Left ventricle myocardium inferior (tissue), 1 donor: ENCODE results near the gene FAAP100. TPM values are rescaled to one million over a fixed set of nuclear protein-coding genes. Genes with fewer than 3 reads are reported as not detected.

Experiments used
- DNase-seq: peaks from one replicate; pipeline ENCODE4 v3.0.0-alpha.2; 2020
- H3K27ac ChIP-seq: fragments of 200-600 bp; replicated peaks from 2 replicates; pipeline ENCODE4 v1.8.0; 2021
- H3K27me3 ChIP-seq: fragments of 200-600 bp; 2 replicates; pipeline ENCODE4 v1.8.0; 2021; ENCODE audit warnings: low read depth
- H3K36me3 ChIP-seq: fragments of 200-600 bp; 2 replicates; pipeline ENCODE4 v1.8.0; 2021
- H3K4me1 ChIP-seq: fragments of 200-600 bp; 2 replicates; pipeline ENCODE4 v1.8.0; 2021
- H3K4me3 ChIP-seq: fragments of 200-600 bp; 2 replicates; pipeline ENCODE4 v1.8.0; 2021; ENCODE audit warnings: mild to moderate bottlenecking, moderate library complexity
- H3K9me3 ChIP-seq: fragments of 200-600 bp; replicated peaks from 2 replicates; pipeline ENCODE4 v1.8.0; 2021
- intact Hi-C: fragments of 100-400 bp; cut with micrococcal nuclease; formaldehyde crosslinking; loops from one replicate; pipeline ENCODE4 v1.11.0; 2022
- total RNA-seq: library from RNA; stranded (reverse); fragmentation: NEBNext Ultra II Directional; extraction: Animal tissue kit (Norgen Biotek cat#: 25700); gene quantifications from one replicate; pipeline ENCODE4 v1.2.1, GENCODE V29; 2021
- TF ChIP-seq, protein P1 (sequence below): fragments of 200-600 bp; IDR thresholded peaks from 2 replicates; pipeline ENCODE4 v1.8.0; 2021; ENCODE audit warnings: antibody characterized with exemption, mild to moderate bottlenecking, borderline replicate concordance
- donor health status: DM: no; HTN: yes; CAD: no; lungs with severe emphysema.

The FAAP100 gene
- total RNA-seq, 1 donor from 2014 or later = 15.9 TPM

GRCh38 chr17:81550830-81551457 lies 1.2 kb downstream of the FAAP100 start:
- Histone ChIP-seq H3K4me3 (peak overlapping the region; percentile 87), H3K4me1 (peaks cover 47% of the 10 kb centered on the region), H3K36me3 (peaks cover 37% of the 10 kb centered on the region), H3K27ac (no peak overlapping the region), H3K9me3 (no peaks in the 10 kb centered on the region), H3K27me3 (no peaks in the 10 kb centered on the region)
- no peak for DNase-seq
- intact Hi-C loops = no loop called here
- TF ChIP-seq, protein P1, sequence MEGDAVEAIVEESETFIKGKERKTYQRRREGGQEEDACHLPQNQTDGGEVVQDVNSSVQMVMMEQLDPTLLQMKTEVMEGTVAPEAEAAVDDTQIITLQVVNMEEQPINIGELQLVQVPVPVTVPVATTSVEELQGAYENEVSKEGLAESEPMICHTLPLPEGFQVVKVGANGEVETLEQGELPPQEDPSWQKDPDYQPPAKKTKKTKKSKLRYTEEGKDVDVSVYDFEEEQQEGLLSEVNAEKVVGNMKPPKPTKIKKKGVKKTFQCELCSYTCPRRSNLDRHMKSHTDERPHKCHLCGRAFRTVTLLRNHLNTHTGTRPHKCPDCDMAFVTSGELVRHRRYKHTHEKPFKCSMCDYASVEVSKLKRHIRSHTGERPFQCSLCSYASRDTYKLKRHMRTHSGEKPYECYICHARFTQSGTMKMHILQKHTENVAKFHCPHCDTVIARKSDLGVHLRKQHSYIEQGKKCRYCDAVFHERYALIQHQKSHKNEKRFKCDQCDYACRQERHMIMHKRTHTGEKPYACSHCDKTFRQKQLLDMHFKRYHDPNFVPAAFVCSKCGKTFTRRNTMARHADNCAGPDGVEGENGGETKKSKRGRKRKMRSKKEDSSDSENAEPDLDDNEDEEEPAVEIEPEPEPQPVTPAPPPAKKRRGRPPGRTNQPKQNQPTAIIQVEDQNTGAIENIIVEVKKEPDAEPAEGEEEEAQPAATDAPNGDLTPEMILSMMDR = no peak

DNA sequence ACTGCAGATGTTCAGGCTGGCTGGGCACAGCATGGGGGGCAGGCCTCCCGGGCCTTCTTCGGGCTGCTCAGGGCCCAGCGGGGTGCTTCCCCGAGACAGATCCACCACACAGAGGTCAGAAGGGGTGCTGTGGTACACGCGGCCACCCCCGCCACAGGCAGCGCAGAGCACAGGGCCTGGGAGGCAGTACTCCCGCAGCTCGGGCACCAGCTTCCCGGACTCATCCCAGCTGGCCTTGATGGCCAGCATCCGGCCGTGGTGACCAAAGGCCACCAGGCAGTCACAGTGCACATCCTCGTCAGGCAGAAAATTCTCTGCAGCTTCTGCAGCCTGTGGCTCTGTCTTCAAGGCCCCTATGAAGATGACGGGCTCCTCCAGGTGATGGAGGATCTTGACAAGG lies 1.9 kb downstream of the FAAP100 start:
- peaks cover 41% of the 10 kb centered on the region for H3K4me1 ChIP-seq
- no peak overlapping the region for H3K4me3 ChIP-seq
- intact Hi-C loops = no loop called here
- H3K9me3 ChIP-seq = no peaks in the 10 kb centered on the region
- no peak for DNase-seq
- peaks cover 44% of the 10 kb centered on the region for H3K36me3 ChIP-seq
- H3K27me3 ChIP-seq = no peaks in the 10 kb centered on the region
- TF ChIP-seq, protein P1 = no peak
- H3K27ac ChIP-seq = no peak overlapping the region

GRCh38 chr17:81549826-81550225 lies 2.3 kb downstream of the FAAP100 start:
- H3K27me3 ChIP-seq = no peaks in the 10 kb centered on the region
- DNase-seq = no peak
- H3K9me3 ChIP-seq = no peaks in the 10 kb centered on the region
- peaks cover 48% of the 10 kb centered on the region for H3K36me3 ChIP-seq
- no peak overlapping the region for H3K27ac ChIP-seq
- H3K4me3 ChIP-seq = no peak overlapping the region
- intact Hi-C loops = no loop called here
- peaks cover 39% of the 10 kb centered on the region for H3K4me1 ChIP-seq
- TF ChIP-seq, protein P1 = no peak

- no peak overlapping the region for H3K4me3 ChIP-seq
- H3K36me3 ChIP-seq = peaks cover 56% of the 10 kb centered on the region
- no peaks in the 10 kb centered on the region for H3K9me3 ChIP-seq
- peaks cover 36% of the 10 kb centered on the region for H3K4me1 ChIP-seq
- no peak overlapping the region for H3K27ac ChIP-seq
- intact Hi-C loops = no loop called here
- TF ChIP-seq, protein P1 = no peak
- no peaks in the 10 kb centered on the region for H3K27me3 ChIP-seq
- no peak for DNase-seq
These were observed 3.1 kb downstream of the FAAP100 start for GRCh38 chr17:81549031-81549557.

- H3K27me3 ChIP-seq = no peaks in the 10 kb centered on the region
- H3K27ac ChIP-seq = no peak overlapping the region
- H3K4me1 ChIP-seq = peaks cover 36% of the 10 kb centered on the region
- intact Hi-C loops = no loop called here
- H3K4me3 ChIP-seq = no peak overlapping the region
- TF ChIP-seq, protein P1 = no peak
- H3K36me3 ChIP-seq = peaks cover 69% of the 10 kb centered on the region
- no peak for DNase-seq
- no peaks in the 10 kb centered on the region for H3K9me3 ChIP-seq
These were observed 4.6 kb downstream of the FAAP100 start for GRCh38 chr17:81547614-81547982.
